Chondrocyte (in vitro differentiated cells): Measurements from ENCODE around the gene KLF15. TPM values are rescaled to one million over a fixed set of nuclear protein-coding genes. Genes with fewer than 3 reads are reported as not detected.

Source experiments
- DNase-seq: peaks from one replicate; pipeline ENCODE4 v3.0.0; 2021; ENCODE audit warnings: mixed read lengths, low spot score
- H3K27ac Mint-ChIP-seq: one replicate; pipeline ENCODE4 v1.8.0; 2021; ENCODE audit warnings: mild to moderate bottlenecking, moderate library complexity, mixed read lengths; ENCODE audit not compliant: unreplicated experiment
- H3K27me3 Mint-ChIP-seq: 2 replicates; pipeline ENCODE4 v1.8.0; 2021; ENCODE audit warnings: low read depth, mixed read lengths
- H3K36me3 Mint-ChIP-seq: 2 replicates; pipeline ENCODE4 v1.8.0; 2021; ENCODE audit warnings: low read depth, mixed read lengths
- H3K4me1 Mint-ChIP-seq: 2 replicates; pipeline ENCODE4 v1.8.0; 2021; ENCODE audit warnings: low read depth, mild to moderate bottlenecking, mixed read lengths
- H3K4me3 Mint-ChIP-seq: one replicate; pipeline ENCODE4 v1.8.0; 2021; ENCODE audit warnings: mild to moderate bottlenecking, moderate library complexity, mixed read lengths; ENCODE audit not compliant: unreplicated experiment
- H3K9me3 Mint-ChIP-seq: 2 replicates; pipeline ENCODE4 v1.8.0; 2021; ENCODE audit warnings: low read depth, mixed read lengths
- total RNA-seq: library from RNA; stranded (reverse); gene quantifications from 3 replicates; pipeline ENCODE4 v1.2.1, GENCODE V29; 2021
- TF ChIP-seq, protein P1 (sequence below): fragments of 200-600 bp; sonication (generic); IDR thresholded peaks from 2 replicates; pipeline ENCODE4 v1.5.0; 2021; ENCODE audit warnings: antibody characterized with exemption, mild to moderate bottlenecking, moderate library complexity

KLF15 gene
- total RNA-seq, 1 donor from 2014 or later, result 1.3 TPM

DNA sequence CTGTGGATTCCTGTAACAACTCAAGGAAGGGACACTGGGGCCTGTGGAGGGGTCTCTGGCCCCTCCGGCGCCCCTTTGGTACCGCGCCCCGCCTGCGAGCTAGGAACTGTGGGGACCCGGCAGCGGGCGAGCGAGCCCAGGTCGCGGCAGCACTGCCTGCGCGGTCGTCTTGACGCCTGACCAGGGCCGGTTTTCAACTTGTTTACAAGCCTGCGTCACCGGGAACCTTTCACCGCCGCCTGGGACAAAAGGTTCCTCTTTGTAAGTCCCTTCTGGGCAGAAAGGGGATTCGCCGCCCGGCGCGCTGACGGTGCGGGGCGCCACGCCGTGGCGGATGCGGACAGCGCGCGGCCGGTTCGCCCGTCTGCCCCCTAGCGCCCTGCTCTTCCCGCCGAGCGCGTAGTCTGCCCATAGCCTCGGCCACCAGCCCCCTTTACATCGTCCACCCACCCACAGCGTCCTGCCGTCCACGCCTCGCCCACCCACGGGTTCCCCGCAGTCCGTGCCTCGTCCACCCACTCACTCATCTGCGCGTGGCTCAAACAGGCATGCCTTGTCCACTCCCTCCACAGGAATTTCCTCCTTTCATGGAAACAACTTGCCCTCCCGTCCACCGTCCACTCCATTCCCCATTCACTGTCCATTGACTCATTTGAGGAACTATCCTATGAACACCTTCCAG, 32.0 kb upstream of the KLF15 start:
- H3K36me3 Mint-ChIP-seq, result no peaks in the 10 kb centered on the region
- no peak overlapping the region for H3K27ac Mint-ChIP-seq
- peaks cover 24% of the 10 kb centered on the region for H3K27me3 Mint-ChIP-seq
- H3K4me3 Mint-ChIP-seq, result peak overlapping the region; percentile 64
- no peak for DNase-seq
- H3K9me3 Mint-ChIP-seq, result no peaks in the 10 kb centered on the region
- TF ChIP-seq, protein P1, sequence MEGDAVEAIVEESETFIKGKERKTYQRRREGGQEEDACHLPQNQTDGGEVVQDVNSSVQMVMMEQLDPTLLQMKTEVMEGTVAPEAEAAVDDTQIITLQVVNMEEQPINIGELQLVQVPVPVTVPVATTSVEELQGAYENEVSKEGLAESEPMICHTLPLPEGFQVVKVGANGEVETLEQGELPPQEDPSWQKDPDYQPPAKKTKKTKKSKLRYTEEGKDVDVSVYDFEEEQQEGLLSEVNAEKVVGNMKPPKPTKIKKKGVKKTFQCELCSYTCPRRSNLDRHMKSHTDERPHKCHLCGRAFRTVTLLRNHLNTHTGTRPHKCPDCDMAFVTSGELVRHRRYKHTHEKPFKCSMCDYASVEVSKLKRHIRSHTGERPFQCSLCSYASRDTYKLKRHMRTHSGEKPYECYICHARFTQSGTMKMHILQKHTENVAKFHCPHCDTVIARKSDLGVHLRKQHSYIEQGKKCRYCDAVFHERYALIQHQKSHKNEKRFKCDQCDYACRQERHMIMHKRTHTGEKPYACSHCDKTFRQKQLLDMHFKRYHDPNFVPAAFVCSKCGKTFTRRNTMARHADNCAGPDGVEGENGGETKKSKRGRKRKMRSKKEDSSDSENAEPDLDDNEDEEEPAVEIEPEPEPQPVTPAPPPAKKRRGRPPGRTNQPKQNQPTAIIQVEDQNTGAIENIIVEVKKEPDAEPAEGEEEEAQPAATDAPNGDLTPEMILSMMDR, result peak; percentile 100
- H3K4me1 Mint-ChIP-seq, result peaks cover 3% of the 10 kb centered on the region

DNA sequence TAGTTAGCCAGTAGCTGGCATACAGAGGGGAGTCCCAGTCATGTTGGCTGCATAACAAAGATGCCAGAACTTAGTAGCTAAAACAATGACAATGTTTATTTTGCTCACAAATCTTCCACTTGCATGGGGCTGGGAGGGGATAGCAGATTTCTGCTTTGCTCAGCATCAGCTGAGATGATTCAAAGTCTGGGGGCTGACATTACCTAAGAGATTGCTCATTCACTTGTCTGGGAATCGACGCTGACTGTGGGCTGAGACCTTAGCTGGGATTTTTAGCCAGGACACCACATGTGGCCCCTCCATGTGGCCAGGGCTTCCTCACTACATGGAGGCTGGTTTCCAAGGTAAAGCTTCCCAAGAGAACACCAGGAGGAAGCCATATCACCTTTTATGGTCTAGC, 24.8 kb upstream of the KLF15 start:
- no peak for DNase-seq
- Mint-ChIP-seq H3K27me3 (peaks cover 12% of the 10 kb centered on the region), H3K36me3 (peaks cover 3% of the 10 kb centered on the region)

DNA sequence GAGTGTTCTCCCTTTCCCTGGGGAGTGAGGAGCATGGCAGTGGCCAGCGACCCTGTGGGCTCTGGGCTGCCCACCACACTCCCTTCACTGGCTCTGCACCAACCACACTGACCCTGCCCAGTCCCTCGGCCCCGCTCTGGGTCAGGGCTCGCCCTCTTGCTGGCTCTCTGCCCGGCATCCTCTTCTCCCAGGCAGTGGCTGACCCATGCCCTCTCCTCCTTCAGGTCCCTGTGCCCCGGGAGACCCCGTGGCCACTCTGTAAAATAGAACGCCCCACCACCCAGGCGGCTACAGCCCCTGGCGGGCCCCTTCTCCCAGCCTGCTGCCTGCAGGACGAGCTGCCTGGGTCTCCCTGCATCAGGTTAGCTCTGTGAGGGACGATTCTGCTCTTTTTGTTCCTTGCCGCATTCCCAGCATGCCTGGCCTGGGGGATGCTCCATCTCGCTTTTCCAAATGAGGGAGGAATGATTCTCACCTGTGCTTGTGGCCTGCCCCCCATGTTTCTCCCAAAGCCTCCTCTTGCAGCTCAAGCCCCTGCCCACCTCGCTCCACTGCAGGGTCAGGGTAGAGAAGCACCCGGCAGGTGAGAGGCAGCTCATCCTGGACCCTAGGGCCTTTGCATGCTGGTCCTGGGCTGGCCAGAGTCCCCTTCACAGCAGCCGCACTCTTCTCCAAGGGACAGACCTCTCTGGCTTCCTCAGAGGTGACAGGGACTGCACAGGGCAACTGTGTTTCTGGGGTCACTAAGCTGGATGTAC, 23.0 kb upstream of the KLF15 start:
- TF ChIP-seq, protein P1, result no peak
- Mint-ChIP-seq H3K4me1 (no peaks in the 10 kb centered on the region), H3K4me3 (no peak overlapping the region)

More for the DNA sequence above, 24.8 kb upstream of the KLF15 start:
- Mint-ChIP-seq H3K4me3 (no peak overlapping the region), H3K27ac (no peak overlapping the region), H3K4me1 (no peaks in the 10 kb centered on the region), H3K9me3 (no peaks in the 10 kb centered on the region)
- TF ChIP-seq, protein P1, result no peak

DNA sequence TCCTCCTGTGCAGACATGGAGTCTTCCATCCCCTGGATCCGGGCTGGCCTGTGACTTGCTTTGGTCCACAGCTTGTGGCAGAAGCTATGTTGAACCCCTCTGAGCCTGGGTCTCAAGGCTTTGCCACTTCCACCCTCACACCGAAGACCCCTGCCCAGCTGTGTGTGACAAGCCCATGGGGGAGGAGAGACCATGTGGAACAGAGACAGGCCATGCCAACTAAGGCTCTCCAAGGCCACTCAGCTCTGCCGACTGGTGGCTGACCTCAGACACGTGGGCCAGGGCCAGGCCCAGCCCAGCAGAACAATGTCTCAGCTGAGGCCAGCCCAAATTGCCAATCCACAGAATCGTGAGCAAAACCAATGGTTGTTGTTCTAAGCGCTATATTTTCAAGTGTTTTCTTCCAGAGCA, 21.1 kb upstream of the KLF15 start:
- H3K36me3 Mint-ChIP-seq, result no peaks in the 10 kb centered on the region
- TF ChIP-seq, protein P1, result no peak
- DNase-seq, result peak; percentile 50
- peaks cover 5% of the 10 kb centered on the region for H3K4me1 Mint-ChIP-seq
- no peak overlapping the region for H3K4me3 Mint-ChIP-seq
- no peaks in the 10 kb centered on the region for H3K9me3 Mint-ChIP-seq
- H3K27me3 Mint-ChIP-seq, result peaks cover 4% of the 10 kb centered on the region
- H3K27ac Mint-ChIP-seq, result no peak overlapping the region

More for the DNA sequence above, 23.0 kb upstream of the KLF15 start:
- Mint-ChIP-seq H3K27ac (no peak overlapping the region), H3K27me3 (peaks cover 10% of the 10 kb centered on the region), H3K9me3 (no peaks in the 10 kb centered on the region), H3K36me3 (peaks cover 3% of the 10 kb centered on the region)
- peak; percentile 52 for DNase-seq

DNA sequence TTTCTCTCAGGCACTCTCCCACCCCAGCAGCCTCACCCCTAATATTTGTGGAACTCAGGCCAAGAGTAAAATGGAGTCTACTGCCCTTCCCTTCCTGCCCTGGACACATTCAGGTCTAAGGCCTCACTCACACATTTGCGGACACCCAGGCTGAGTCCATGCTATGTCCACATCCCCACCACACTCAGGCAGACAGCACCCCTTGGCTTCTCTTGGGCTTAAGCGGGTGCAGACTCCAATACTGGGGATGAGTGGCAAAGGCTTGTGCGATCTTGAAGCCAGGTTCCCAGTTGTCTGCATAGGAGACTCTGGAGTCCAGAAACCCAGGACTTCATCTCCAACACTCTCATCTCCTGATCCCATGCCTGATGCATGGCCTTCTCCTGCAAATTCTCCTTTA, 20.0 kb upstream of the KLF15 start:
- Mint-ChIP-seq H3K36me3 (no peaks in the 10 kb centered on the region), H3K9me3 (no peaks in the 10 kb centered on the region), H3K27ac (no peak overlapping the region), H3K27me3 (peaks cover 4% of the 10 kb centered on the region), H3K4me3 (no peak overlapping the region), H3K4me1 (peaks cover 5% of the 10 kb centered on the region)
- TF ChIP-seq, protein P1, result no peak
- DNase-seq, result peak; percentile 28
